Measurements from ENCODE around the gene FAM184B.

Gene FAM184B

DNA sequence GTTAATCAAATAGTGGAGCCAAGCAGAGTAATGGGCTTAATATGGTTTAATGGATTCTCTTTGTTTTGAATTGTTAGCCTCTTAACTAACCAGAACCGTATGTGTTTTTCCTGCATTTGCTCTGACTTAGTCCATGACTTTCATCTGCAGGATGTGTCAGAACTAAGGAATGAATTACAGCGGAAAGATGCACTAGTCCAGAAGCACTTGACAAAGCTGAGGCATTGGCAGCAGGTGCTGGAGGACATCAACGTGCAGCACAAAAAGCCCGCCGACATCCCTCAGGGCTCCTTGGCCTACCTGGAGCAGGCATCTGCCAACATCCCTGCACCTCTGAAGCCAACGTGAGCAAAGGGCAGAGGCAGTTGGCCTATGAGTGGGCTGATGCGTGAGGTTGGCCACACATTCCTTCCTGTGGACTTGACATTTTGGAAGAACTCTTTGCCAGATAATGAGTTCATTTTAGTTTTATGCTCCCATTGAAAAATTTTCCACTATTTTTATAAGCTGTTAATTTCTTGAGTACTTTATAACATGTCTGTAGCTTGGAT lies 157.9 kb downstream of the FAM184B start:
- no peak for DNase-seq

GRCh38 chr4:17619416-17620105 lies 161.9 kb downstream of the FAM184B start:
- no peak for DNase-seq

- DNase-seq, result no peak
These were observed 162.5 kb downstream of the FAM184B start for GRCh38 chr4:17618926-17619325.

GRCh38 chr4:17616283-17616682 lies 165.1 kb downstream of the FAM184B start:
- no peak for DNase-seq

GRCh38 chr4:17614416-17615299 lies 166.8 kb downstream of the FAM184B start, which contains the start of gene MED28:
Gene MED28, plus strand, starts transcription at chr4:17614641. Its CDS starts 14 bp downstream, at chr4:17614655.
- peak; percentile 96 for DNase-seq

GRCh38 chr4:17613761-17614415 lies 167.5 kb downstream of the FAM184B start:
- no peak for DNase-seq

DNA sequence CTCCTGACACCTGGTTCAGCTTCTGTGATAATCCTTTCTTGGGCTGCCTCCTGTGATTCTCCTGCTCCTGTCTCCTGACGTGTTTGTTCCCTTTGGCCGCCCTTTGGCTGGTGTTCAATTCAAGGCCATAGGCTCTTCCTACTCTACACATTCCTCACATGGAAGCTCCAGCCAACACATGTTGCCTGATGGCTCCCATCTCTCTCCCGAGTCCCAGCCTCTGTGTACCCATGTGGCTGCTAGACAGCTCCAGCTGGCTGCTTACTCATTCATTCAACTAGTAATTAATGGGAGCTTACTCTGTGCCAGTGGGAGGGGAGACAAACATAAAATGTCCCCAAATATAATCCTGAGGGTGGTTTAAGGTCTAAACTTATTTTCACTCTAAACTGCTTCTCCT lies 176.2 kb downstream of the FAM184B start:
- no peak for DNase-seq

DNA sequence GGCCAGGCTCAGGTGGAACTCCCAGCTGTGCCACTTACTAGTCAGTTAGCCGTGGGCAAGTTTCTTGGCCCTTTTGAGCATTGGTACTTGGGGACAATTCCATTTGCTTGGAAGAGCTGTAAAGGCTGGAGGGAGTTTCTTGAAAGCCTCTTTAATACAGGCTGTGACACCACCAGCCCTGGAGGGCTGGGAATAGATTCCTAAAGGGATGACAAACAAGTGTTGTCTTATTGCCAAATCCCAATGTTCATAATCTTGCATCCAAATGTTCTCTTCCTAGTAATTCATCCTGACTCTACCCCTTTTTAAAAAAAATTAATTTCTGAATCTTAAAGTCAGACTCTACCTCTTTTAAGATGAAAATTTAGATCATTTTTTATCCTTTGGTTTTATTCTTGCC lies 181.6 kb downstream of the FAM184B start:
- no peak for DNase-seq

GRCh38 chr4:17597517-17597916 lies 183.9 kb downstream of the FAM184B start:
- no peak for DNase-seq

DNA sequence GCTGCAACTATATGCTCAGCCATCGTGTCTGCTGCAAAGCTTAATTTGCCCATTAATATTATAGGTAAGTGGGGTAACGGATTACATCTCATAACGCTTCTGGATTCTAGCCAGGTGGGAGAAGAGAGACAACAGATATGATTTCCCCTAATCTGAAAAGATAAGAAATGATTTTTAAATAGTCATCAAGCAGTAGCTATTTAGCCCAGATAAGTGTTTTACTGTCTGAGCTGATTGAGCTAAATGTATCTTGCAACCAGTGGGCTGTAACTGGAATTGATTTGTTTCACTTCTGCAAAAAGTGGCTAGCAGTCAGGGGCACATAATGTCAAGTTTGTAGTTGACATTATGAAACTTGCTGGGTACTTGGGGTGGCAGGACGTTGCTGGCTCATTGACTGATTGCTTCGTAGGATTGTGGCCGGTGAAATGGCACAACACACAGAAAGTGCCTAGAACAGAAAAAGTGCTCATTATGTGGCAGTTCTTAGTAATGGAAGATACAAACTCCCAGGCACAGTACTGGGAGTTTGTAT lies 185.9 kb downstream of the FAM184B start:
- no peak for DNase-seq

GRCh38 chr4:17589355-17589754 lies 192.1 kb downstream of the FAM184B start:
- DNase-seq, result no peak

DNA sequence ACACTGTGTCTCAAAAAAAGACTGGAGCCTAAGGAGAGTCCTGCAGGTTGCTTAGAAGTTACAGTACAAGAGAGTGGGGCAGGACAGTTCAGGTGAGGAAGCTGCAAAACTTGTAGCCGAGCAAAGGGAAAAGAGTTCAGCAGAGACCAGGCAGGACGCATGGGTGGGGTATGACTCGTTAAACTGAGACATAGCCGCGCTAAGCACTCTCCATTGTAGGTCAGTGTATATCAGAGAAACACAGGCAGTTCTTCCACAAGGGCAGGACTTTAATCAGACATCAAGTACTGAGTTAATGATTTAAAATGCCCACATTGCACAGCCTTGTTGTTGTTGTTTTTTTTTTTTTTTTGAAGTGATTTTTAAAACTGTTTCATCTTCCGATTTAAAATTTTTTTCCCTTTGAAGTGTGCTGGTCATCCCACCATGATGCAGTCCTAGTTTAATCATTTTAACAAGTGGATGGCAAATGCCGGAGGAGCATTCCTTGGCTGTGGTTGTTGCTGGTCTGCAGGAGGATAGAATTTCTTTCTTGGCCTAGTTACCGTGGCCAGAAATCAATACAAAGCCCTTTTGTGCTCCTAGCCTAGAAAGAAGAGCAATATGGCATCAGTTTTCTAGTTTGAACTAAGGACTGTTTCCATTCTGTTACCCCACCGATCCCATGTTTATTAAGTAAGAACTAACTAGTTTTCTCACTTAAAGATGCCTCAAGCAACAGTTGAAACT lies 194.2 kb downstream of the FAM184B start:
- no peak for DNase-seq

- no peak for DNase-seq
These were observed 196.8 kb downstream of the FAM184B start for GRCh38 chr4:17584521-17585213.

DNA sequence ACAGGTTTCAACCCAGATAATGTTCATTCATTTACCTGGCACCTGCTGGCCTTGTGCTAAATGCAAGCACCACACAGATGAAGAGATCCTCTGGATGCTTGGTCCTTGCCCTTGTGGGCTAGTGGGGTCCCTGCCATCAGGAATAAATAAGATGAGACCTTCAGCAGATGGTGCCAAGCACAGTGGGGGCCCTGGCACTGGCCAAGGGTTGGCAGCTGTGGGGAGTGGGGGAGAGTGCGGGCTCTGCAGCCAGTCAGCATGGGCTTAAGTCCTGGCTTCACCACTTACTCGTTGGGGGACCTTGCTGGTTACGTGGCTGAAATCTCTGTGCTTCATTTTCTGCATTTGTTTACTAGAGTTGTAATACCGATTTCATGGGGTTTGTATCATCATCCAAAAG lies 197.5 kb downstream of the FAM184B start:
- DNase-seq, result no peak

- no peak for DNase-seq
These were observed 198.1 kb downstream of the FAM184B start for GRCh38 chr4:17583276-17583675.

DNA sequence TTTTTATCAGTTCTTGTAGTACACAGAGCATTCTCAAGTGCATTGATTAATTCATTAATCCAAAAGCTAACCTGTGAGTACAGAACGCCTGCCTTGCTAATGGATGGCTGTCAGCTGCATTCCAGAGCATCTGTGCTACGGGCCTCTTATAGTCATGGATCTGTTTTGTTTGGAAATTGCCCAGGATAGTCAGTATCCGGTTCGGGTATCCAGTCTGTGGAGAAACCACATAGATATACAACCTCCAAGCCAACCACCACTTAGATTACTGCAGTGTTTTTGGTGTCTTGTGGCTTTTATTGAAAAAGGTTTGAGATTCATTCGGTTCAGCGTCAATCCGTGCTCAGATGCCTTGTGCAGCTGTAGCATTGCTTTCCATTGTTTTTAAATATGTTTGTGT lies 200.5 kb downstream of the FAM184B start:
- DNase-seq, result no peak

Data from stimulated activated CD8-positive, alpha-beta memory T cell treated with anti-CD3 and anti-CD28 coated beads, Interleukin-4, amount 100 ng/mL, for 48 hours (primary cell).